Gastrocnemius medialis (tissue), 4 donors: ENCODE results near the gene RPS23. TPM values are rescaled to one million over a fixed set of nuclear protein-coding genes. Genes with fewer than 3 reads are reported as not detected.

Source experiments
- ATAC-seq, 2 donors: fragments of 150-250 bp; one replicate each; pipeline ENCODE4 v1.9.1; 2016
- DNase-seq, 2 donors: peaks; one replicate each; pipeline ENCODE4 v3.0.0-alpha.2; 2019
- H3K27ac ChIP-seq, 4 donors: fragments of 200-600 bp; sonication (generic); 1 replicate in 1 of 4; 2 replicates in 3 of 4; pipeline ENCODE4 v1.5.1; 2016 to 2018; ENCODE audit warnings: mild to moderate bottlenecking in 2 of 4, moderate library complexity in 1 of 4
- H3K27me3 ChIP-seq, 3 donors: fragments of 200-600 bp; sonication (generic) in 2 of 3; 1 replicate in 1 of 3; 2 replicates in 2 of 3; pipeline versions ENCODE4 v1.5.1 to v1.6.0; 2016 to 2019; ENCODE audit warnings: mild to moderate bottlenecking in 1 of 3, moderate library complexity in 1 of 3
- H3K36me3 ChIP-seq, 2 donors: fragments of 200-600 bp; sonication (generic) in 1 of 2; one replicate each; pipeline ENCODE4 v1.5.1; 2017 to 2018
- H3K4me1 ChIP-seq, 2 donors: fragments of 200-600 bp; sonication (generic) in 1 of 2; one replicate each; pipeline ENCODE4 v1.5.1; 2016 to 2017; ENCODE audit warnings: mild to moderate bottlenecking in 2 of 2
- H3K4me3 ChIP-seq, 4 donors: fragments of 200-600 bp; sonication (generic) in 3 of 4; 1 replicate in 1 of 4; 2 replicates in 3 of 4; pipeline ENCODE4 v1.5.1; 2016 to 2019; ENCODE audit warnings: mild to moderate bottlenecking in 2 of 4
- H3K9me3 ChIP-seq, 3 donors: fragments of 200-600 bp; sonication (generic) in 2 of 3; 1 replicate in 1 of 3; 2 replicates in 2 of 3; pipeline ENCODE4 v1.5.1; 2016 to 2019
- POLR2A ChIP-seq, 2 donors: fragments of 450-650 bp; IDR thresholded peaks; one replicate each; pipeline ENCODE4 v1.6.1; 2017; ENCODE audit warnings: antibody characterized with exemption in 2 of 2, mild to moderate bottlenecking in 2 of 2, moderate library complexity in 2 of 2
- in situ Hi-C, 4 donors: fragments of 200-750 bp; cut with MboI; loops; one replicate each; pipeline versions ENCODE4 v1.15.0 to v1.8.0; 2017; ENCODE audit warnings: low sequenced_read_pairs in 4 of 4
- intact Hi-C: fragments of 100-400 bp; cut with DNase I; formaldehyde crosslinking; loops from one replicate; pipeline ENCODE4 v1.15.1; 2023; ENCODE audit warnings: low total_unique reads
- total RNA-seq, 4 donors: library from RNA; depleted of rRNA; stranded (reverse); fragments of >200 nt; gene quantifications; one replicate each; pipeline versions ENCODE4 v1.1.0 to v1.2.3, GENCODE V29; 2016
- TF ChIP-seq, protein P1 (sequence below), 5 experiments: fragments of 450-650 bp in 3 of 5; fragments of 200-600 bp in 2 of 5; sonication (generic) in 2 of 5; IDR thresholded peaks in 4 of 5; conservative IDR thresholded peaks in 1 of 5; 1 replicate in 4 of 5; 2 replicates in 1 of 5; pipeline ENCODE4 v1.5.1; 2016 to 2019; ENCODE audit warnings: antibody characterized with exemption in 5 of 5, mild to moderate bottlenecking in 3 of 5, moderate library complexity in 3 of 5

Gene RPS23
- total RNA-seq, 4 donors from 2014 or later: 3,129 to 4,184 (median 3,721) TPM

DNA sequence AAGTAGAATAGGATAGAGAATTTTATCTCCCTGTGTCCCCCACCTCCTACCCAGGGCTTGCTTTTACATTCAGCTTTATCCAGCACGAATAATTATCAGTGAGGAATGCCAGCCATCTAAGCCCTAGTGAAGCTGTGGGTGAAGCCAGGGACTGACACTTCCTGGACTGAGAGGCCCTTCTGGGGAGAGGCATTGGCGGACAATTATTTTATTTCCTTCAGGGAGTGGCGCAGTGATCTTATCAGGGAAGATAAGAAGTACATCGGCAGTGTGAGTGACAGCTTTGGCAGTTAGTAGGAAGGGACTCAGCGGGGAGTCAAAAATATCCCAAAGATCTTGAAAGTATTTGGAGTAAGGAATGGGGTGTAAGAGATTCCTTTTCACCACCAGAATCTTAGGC lies 34.9 kb upstream of the RPS23 start:
- intact Hi-C loops (loop anchor here (2.0 to 5.0 kb wide), 3 partner anchors 36 to 1249 kb away; no protein-coding TSS in a partner anchor), in situ Hi-C loops (loop anchor here in 1 of 4 donors (25.0 kb wide), 1 partner anchor 324 kb away; no protein-coding TSS in a partner anchor)
- TF ChIP-seq POLR2A (IDR thresholded peaks at IDR 0.05): no peak
- TF ChIP-seq, protein P1, sequence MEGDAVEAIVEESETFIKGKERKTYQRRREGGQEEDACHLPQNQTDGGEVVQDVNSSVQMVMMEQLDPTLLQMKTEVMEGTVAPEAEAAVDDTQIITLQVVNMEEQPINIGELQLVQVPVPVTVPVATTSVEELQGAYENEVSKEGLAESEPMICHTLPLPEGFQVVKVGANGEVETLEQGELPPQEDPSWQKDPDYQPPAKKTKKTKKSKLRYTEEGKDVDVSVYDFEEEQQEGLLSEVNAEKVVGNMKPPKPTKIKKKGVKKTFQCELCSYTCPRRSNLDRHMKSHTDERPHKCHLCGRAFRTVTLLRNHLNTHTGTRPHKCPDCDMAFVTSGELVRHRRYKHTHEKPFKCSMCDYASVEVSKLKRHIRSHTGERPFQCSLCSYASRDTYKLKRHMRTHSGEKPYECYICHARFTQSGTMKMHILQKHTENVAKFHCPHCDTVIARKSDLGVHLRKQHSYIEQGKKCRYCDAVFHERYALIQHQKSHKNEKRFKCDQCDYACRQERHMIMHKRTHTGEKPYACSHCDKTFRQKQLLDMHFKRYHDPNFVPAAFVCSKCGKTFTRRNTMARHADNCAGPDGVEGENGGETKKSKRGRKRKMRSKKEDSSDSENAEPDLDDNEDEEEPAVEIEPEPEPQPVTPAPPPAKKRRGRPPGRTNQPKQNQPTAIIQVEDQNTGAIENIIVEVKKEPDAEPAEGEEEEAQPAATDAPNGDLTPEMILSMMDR (IDR thresholded peaks at IDR 0.05 in 4 of 5, conservative IDR thresholded peaks at IDR 0.05 in 1 of 5): no peak
- no peak for DNase-seq
- no peaks in the 10 kb centered on the region for H3K27me3 ChIP-seq
- no peak overlapping the region for H3K4me3 ChIP-seq
- no peaks in the 10 kb centered on the region for H3K4me1 ChIP-seq
- ATAC-seq: no peak
- H3K36me3 ChIP-seq: no peaks in the 10 kb centered on the region
- no peak overlapping the region for H3K27ac ChIP-seq
- H3K9me3 ChIP-seq: no peaks in the 10 kb centered on the region

DNA sequence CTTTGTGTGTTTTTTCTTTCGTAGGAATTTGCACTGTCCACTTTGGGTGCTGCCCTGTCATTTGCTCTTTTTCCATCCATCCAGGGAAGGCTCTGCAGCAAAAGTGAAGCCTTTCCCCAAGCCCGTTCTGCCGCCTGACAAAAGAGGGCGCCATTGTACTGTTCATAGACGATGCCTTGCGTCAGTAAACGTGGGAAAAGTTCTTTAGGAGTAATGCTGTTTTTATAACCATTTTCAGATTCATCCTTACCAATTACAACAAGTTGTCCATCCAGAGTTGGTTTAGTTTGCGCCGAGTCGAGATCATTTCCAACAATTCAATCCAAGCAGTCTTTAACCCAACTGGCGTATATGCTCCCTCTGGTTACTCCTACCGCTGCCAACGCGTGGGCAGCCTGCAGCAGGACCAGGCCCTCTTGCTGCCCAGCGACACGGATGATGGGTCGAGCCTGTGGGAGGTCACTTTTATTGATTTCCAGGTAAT lies 34.3 kb upstream of the RPS23 start:
- H3K9me3 ChIP-seq: no peaks in the 10 kb centered on the region
- no peaks in the 10 kb centered on the region for H3K4me1 ChIP-seq
- H3K27ac ChIP-seq: no peak overlapping the region
- TF ChIP-seq, protein P1 (IDR thresholded peaks at IDR 0.05 in 4 of 5, conservative IDR thresholded peaks at IDR 0.05 in 1 of 5): peak; percentile 50 to 83 (median 70)
- no peak for TF ChIP-seq POLR2A (IDR thresholded peaks at IDR 0.05)
- H3K4me3 ChIP-seq: no peak overlapping the region
- ATAC-seq (peak; percentile 77 to 83), DNase-seq (peak; percentile 22 to 35)
- no peaks in the 10 kb centered on the region for H3K27me3 ChIP-seq
- intact Hi-C loops (loop anchor here (2.0 to 5.0 kb wide), 3 partner anchors 36 to 1250 kb away; no protein-coding TSS in a partner anchor), in situ Hi-C loops (loop anchor here in 1 of 4 donors (25.0 kb wide), 1 partner anchor 325 kb away; no protein-coding TSS in a partner anchor)
- no peaks in the 10 kb centered on the region for H3K36me3 ChIP-seq

DNA sequence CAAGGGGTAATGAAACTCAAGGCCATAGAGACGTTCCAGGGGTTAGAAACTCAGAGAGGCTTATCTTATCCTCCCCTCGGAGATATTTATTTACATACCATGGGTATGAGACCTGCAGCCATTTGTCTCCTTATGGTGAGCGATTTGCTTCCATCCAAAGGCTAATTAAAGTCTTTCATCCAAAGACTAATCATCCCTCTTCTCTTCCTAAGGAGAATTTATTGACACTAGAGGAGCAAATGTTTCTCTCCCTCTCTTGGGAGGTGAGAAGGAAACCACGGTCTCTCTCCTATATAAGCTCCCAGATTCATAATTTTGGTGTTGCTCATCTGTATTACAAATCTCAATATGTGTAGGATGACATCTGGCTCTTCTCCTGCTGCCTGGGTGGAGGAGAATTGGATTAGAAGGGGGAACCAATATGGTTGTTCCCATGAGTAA lies 31.0 kb upstream of the RPS23 start:
- H3K27me3 ChIP-seq: no peaks in the 10 kb centered on the region
- no peak overlapping the region for H3K27ac ChIP-seq
- no peak for DNase-seq
- in situ Hi-C loops (loop anchor here in 1 of 4 donors (25.0 kb wide), 1 partner anchor 328 kb away; no protein-coding TSS in a partner anchor), intact Hi-C loops (no loop called here)
- no peak overlapping the region for H3K4me3 ChIP-seq
- no peak for TF ChIP-seq POLR2A (IDR thresholded peaks at IDR 0.05)
- TF ChIP-seq, protein P1 (IDR thresholded peaks at IDR 0.05 in 4 of 5, conservative IDR thresholded peaks at IDR 0.05 in 1 of 5): no peak
- no peaks in the 10 kb centered on the region for H3K36me3 ChIP-seq
- ATAC-seq: no peak
- H3K4me1 ChIP-seq: no peaks in the 10 kb centered on the region
- H3K9me3 ChIP-seq: no peaks in the 10 kb centered on the region

DNA sequence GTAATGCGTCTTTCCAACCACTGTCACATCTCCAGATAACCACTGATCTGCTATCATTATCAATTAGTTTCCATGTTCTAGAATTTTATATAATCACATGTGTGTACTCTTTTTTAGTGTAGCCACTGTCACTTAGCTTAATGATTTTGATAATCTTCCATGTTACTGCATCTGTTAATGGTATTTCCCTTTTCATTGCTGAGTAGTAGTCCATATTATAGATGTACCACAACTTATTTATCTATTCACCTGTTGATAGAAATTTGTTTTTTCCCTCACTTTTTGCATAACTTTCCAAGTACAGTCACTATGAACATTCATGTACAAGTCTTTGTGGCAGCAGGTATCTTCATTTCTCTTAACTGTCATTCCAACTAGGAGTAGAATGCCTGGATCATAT lies 30.3 kb upstream of the RPS23 start:
- H3K27ac ChIP-seq: no peak overlapping the region
- DNase-seq: no peak
- no peaks in the 10 kb centered on the region for H3K9me3 ChIP-seq
- H3K27me3 ChIP-seq: no peaks in the 10 kb centered on the region
- in situ Hi-C loops (loop anchor here in 1 of 4 donors (25.0 kb wide), 1 partner anchor 329 kb away; no protein-coding TSS in a partner anchor), intact Hi-C loops (no loop called here)
- no peak overlapping the region for H3K4me3 ChIP-seq
- ATAC-seq: no peak
- TF ChIP-seq, protein P1 (IDR thresholded peaks at IDR 0.05 in 4 of 5, conservative IDR thresholded peaks at IDR 0.05 in 1 of 5): no peak
- TF ChIP-seq POLR2A (IDR thresholded peaks at IDR 0.05): no peak
- H3K4me1 ChIP-seq: no peaks in the 10 kb centered on the region
- no peaks in the 10 kb centered on the region for H3K36me3 ChIP-seq
